ENCODE measurements around the gene CD82. TPM values are rescaled to one million over a fixed set of nuclear protein-coding genes. Genes with fewer than 3 reads are reported as not detected.

Gene CD82
- total RNA-seq, 2 donors from 2014 or later = 15.4 to 23.4 TPM

- H3K4me1 ChIP-seq (ENCODE audit: control insufficient read depth in 1 of 2, low read depth in 2 of 2) = peaks cover 40 to 76% of the 10 kb centered on the region in 2 donors
- no peak for DNase-seq (ENCODE audit: low spot score)
These were observed 30.5 kb downstream of the CD82 start for GRCh38 chr11:44595964-44596381.

DNA sequence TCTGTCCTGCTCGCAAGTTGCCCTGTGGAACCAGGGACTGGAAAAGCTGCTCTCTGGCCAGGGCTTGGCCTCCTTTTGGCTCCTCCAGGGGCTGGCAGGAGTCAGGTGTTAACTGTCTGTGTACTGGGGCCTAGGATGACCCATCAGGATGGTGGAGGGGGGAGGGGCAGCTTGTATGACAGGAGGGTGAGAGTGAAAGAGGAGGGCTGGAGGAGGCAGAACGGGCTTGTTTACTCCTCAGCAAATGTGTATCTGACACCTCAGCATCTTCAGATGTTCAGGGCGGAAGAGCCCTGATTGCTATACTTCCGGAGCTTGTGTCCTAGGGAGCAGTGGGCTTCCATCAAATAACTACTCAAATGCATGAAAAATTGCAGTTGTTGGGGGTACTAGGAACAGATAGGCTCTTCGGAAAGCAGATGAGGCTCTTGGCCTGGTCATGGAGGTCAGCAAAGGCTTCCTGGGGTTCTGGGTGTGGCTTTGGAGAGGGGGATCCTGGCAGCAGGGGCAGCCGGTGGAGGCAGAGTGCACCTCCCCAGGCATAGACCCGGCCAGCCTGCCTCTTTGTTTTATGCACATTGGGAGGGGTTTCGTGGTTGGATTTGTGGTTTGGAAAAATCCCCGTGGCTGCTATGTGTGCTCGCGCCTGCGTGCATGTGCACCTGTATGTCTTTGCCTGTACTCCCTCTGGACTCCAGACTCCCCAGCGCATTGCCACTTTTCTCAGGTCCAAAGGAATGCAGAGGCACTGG is 31.2 kb downstream of the CD82 start:
- H3K4me1 ChIP-seq (ENCODE audit: control insufficient read depth in 1 of 2, low read depth in 2 of 2) = peaks cover 41 to 76% of the 10 kb centered on the region in 2 donors
- DNase-seq (ENCODE audit: low spot score) = no peak
- no peak for ATAC-seq (ENCODE audit: insufficient number of reproducible peaks, low FRiP score, low read depth)

More at GRCh38 chr11:44595964-44596381, 30.5 kb downstream of the CD82 start:
- no peak for ATAC-seq (ENCODE audit: insufficient number of reproducible peaks, low FRiP score, low read depth)
- H3K9me3 ChIP-seq = no peaks in the 10 kb centered on the region
- H3K4me3 ChIP-seq = peak overlapping the region; percentile 13
- H3K27me3 ChIP-seq (replicated peaks; ENCODE audit: insufficient read depth) = no peaks in the 10 kb centered on the region
- no peaks in the 10 kb centered on the region for H3K36me3 ChIP-seq
- peak overlapping the region; percentile 65 to 74 for H3K27ac ChIP-seq
- TF ChIP-seq, protein P1, sequence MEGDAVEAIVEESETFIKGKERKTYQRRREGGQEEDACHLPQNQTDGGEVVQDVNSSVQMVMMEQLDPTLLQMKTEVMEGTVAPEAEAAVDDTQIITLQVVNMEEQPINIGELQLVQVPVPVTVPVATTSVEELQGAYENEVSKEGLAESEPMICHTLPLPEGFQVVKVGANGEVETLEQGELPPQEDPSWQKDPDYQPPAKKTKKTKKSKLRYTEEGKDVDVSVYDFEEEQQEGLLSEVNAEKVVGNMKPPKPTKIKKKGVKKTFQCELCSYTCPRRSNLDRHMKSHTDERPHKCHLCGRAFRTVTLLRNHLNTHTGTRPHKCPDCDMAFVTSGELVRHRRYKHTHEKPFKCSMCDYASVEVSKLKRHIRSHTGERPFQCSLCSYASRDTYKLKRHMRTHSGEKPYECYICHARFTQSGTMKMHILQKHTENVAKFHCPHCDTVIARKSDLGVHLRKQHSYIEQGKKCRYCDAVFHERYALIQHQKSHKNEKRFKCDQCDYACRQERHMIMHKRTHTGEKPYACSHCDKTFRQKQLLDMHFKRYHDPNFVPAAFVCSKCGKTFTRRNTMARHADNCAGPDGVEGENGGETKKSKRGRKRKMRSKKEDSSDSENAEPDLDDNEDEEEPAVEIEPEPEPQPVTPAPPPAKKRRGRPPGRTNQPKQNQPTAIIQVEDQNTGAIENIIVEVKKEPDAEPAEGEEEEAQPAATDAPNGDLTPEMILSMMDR (IDR thresholded peaks at IDR 0.05) = no peak

DNA sequence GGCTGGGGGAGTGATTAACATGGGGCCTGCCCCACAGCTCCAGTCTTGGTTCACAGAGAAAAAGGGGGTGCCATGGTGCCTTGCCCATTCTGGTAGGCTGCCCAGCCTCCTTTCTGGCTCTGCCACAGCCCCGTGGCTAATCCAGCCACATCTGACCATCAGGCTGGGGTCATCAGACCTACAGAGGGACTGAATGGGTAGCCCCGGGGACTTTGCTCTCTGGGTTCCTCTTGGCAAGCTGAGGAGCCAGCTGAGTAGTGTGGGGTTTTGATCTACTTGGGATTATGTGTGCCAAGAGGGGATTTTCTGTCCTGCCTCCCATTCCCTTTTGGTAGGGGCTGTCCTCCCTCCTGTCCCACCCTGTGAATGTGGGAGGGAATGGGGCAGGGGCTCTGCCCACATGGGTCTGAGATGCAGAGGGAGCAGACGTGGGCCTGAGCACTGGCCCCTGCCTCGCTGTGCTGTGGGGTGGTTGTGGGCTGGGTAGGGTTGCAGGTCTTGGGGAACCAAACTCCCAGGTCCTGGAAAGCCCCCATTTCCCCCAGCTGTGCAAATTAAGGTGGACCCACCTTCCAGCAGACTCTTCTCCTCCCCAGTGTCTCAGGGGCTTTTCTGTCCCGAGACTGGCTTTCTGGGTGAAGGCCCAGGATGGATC is 32.0 kb downstream of the CD82 start:
- H3K9me3 ChIP-seq = no peaks in the 10 kb centered on the region
- H3K27ac ChIP-seq = peak overlapping the region; percentile 10 to 74
- peaks cover 35 to 76% of the 10 kb centered on the region in 2 donors for H3K4me1 ChIP-seq (ENCODE audit: control insufficient read depth in 1 of 2, low read depth in 2 of 2)

More for the DNA sequence above, 31.2 kb downstream of the CD82 start:
- Histone ChIP-seq H3K27me3 (replicated peaks; ENCODE audit: insufficient read depth) (no peaks in the 10 kb centered on the region), H3K4me3 (peak overlapping the region; percentile 13), H3K9me3 (no peaks in the 10 kb centered on the region), H3K36me3 (no peaks in the 10 kb centered on the region), H3K27ac (peak overlapping the region; percentile 65 to 74)
- TF ChIP-seq, protein P1 (IDR thresholded peaks at IDR 0.05) = no peak

GRCh38 chr11:44598831-44599230 is 33.4 kb downstream of the CD82 start:
- no peaks in the 10 kb centered on the region for H3K27me3 ChIP-seq (replicated peaks; ENCODE audit: insufficient read depth)
- no peak overlapping the region for H3K27ac ChIP-seq
- no peak for ATAC-seq (ENCODE audit: insufficient number of reproducible peaks, low FRiP score, low read depth)
- no peaks in the 10 kb centered on the region for H3K9me3 ChIP-seq
- no peak for DNase-seq (ENCODE audit: low spot score)
- no peak overlapping the region for H3K4me3 ChIP-seq
- TF ChIP-seq, protein P1 (IDR thresholded peaks at IDR 0.05) = no peak
- peaks cover 37 to 76% of the 10 kb centered on the region in 2 donors for H3K4me1 ChIP-seq (ENCODE audit: control insufficient read depth in 1 of 2, low read depth in 2 of 2)
- no peaks in the 10 kb centered on the region for H3K36me3 ChIP-seq

More for the DNA sequence above, 32.0 kb downstream of the CD82 start:
- Histone ChIP-seq H3K36me3 (no peaks in the 10 kb centered on the region), H3K27me3 (replicated peaks; ENCODE audit: insufficient read depth) (no peaks in the 10 kb centered on the region), H3K4me3 (no peak overlapping the region)
- DNase-seq (ENCODE audit: low spot score) (no peak), ATAC-seq (ENCODE audit: insufficient number of reproducible peaks, low FRiP score, low read depth) (no peak)
- TF ChIP-seq, protein P1 (IDR thresholded peaks at IDR 0.05) = no peak

DNA sequence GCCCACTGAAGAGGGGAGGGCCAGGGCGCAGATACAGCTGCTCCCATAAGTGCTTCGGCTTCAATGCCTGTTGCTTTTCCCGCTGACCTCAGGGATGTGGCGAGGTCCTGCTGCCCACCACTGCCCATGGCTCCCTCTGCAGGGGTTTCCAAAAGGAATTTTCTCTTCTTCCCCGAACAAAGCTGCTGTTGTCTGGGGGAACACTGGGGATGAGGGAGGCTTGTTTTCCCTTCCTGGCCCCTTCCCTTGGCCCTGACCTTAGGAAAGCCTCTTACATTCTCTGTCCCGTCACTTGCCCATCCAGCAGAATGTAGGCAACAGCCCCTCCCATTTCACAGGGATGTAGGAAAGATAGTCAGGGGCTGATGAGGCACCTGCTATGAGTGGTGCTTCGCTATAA is 34.8 kb downstream of the CD82 start:
- no peak for ATAC-seq (ENCODE audit: insufficient number of reproducible peaks, low FRiP score, low read depth)
- Histone ChIP-seq H3K4me1 (ENCODE audit: control insufficient read depth in 1 of 2, low read depth in 2 of 2) (peaks cover 51 to 86% of the 10 kb centered on the region in 2 donors), H3K36me3 (no peaks in the 10 kb centered on the region), H3K27ac (no peak overlapping the region), H3K9me3 (no peaks in the 10 kb centered on the region), H3K27me3 (replicated peaks; ENCODE audit: insufficient read depth) (no peaks in the 10 kb centered on the region), H3K4me3 (no peak overlapping the region)
- TF ChIP-seq, protein P1 (IDR thresholded peaks at IDR 0.05) = no peak
- no peak for DNase-seq (ENCODE audit: low spot score)

All from thoracic aorta (tissue), 2 donors.